Transverse colon (tissue), 4 donors: ENCODE data around the gene LRRC61.
"Not testable (repeated sequence)": the region's sequence is repeated elsewhere in the genome, so short reads cannot be mapped to it uniquely, and the experiment has no call there.

Experiments used
- EP300 ChIP-seq: sonication (generic); formaldehyde crosslinking; IDR thresholded peaks from one replicate; pipeline ENCODE4 v1.6.1; 2017; ENCODE audit warnings: antibody characterized with exemption, low read depth
- POLR2A ChIP-seq: fragments of 450-650 bp; IDR thresholded peaks from one replicate; pipeline ENCODE4 v1.6.1; 2016; ENCODE audit warnings: antibody characterized with exemption, mild to moderate bottlenecking, moderate library complexity
- POLR2AphosphoS5 ChIP-seq, 3 donors: sonication (generic); formaldehyde crosslinking; IDR thresholded peaks; one replicate each; pipeline ENCODE4 v1.6.1; 2016; ENCODE audit warnings: antibody characterized with exemption in 3 of 3
- TF ChIP-seq, protein P1 (sequence below), 5 experiments: fragments of 200-600 bp in 3 of 5; fragments of 450-650 bp in 2 of 5; sonication (generic) in 3 of 5; IDR thresholded peaks; 1 replicate in 2 of 5; 2 replicates in 3 of 5; pipeline ENCODE4 v1.5.1; 2016 to 2017; ENCODE audit warnings: antibody characterized with exemption in 5 of 5, inconsistent platforms in 3 of 5, mild to moderate bottlenecking in 2 of 5, moderate library complexity in 1 of 5

DNA sequence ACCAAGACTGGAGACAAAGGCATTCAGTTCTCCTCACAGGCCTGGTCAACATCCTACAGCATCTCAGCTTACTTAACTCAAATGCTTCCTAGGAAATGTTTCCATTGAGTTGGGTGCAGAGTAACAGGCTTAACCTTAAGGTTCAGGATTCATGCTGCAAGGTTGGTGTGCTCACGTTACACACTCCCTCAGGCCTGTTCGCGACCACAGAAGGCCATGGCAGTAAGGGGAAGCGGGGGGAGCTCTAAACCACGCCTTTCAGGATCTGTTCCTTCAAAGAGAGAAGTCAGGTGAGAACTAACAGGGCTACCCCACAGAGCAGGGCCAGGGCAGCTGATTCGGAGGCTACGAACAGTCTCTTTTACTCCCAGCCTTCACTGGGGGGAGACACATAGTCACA, 35.3 kb upstream of the LRRC61 start:
- not testable (repeated sequence) for TF ChIP-seq EP300; POLR2A; POLR2AphosphoS5 (IDR thresholded peaks at IDR 0.05)
- TF ChIP-seq, protein P1, sequence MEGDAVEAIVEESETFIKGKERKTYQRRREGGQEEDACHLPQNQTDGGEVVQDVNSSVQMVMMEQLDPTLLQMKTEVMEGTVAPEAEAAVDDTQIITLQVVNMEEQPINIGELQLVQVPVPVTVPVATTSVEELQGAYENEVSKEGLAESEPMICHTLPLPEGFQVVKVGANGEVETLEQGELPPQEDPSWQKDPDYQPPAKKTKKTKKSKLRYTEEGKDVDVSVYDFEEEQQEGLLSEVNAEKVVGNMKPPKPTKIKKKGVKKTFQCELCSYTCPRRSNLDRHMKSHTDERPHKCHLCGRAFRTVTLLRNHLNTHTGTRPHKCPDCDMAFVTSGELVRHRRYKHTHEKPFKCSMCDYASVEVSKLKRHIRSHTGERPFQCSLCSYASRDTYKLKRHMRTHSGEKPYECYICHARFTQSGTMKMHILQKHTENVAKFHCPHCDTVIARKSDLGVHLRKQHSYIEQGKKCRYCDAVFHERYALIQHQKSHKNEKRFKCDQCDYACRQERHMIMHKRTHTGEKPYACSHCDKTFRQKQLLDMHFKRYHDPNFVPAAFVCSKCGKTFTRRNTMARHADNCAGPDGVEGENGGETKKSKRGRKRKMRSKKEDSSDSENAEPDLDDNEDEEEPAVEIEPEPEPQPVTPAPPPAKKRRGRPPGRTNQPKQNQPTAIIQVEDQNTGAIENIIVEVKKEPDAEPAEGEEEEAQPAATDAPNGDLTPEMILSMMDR (IDR thresholded peaks at IDR 0.05), result not testable (repeated sequence)
